GM19240 (cell line): ENCODE results near the gene CHIA.

ENCODE experiments used
- DNase-seq: peaks from one replicate; pipeline ENCODE4 v3.0.0; 2011; ENCODE audit warnings: low spot score; ENCODE audit not compliant: insufficient read length

CHIA gene

DNA sequence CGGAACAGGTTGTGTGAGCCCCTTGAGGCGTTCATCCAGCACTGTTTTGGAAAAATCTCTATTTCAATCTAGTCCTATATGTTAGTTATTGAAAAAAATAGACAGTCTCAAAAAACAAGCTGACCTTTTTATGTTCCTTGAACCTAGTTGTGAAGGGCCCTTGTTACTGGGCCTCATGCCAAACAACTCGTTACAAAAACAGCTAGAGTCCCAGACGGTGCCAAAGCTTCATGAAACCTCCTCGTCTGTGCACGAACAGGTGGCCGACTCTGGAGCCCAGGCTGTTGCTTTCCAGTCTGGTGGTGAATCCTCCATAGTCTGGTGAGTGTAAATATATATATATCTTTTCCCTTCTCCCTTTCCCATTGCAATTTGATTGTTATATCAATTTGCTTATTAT, at the start of gene CHIA:
Gene CHIA (plus strand): TSS at position 222 of the 400 bp plus-strand sequence. CDS start 19,617 bp downstream, outside the sequence.
- no peak for DNase-seq

DNA sequence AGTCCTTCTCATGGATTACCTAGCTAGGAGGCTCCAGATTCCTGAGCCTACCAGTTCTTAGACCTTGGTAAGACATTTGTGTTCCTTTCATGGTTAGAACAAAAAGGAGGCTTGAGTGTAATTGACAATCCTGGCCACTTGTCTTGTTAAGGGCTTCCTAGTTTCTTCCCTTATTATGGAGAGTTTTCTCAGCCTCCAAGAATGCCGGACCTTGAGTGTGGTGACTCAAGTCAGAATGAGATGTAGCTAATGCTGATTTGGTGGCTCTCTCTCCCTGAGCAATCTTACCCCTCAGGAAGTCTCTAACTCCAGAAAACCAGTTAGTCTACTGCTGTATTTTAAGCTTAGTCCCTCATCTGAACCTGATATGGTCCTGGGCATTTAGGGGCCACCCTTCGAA, 48.9 kb upstream of the CHIA start:
- DNase-seq, result no peak

DNA sequence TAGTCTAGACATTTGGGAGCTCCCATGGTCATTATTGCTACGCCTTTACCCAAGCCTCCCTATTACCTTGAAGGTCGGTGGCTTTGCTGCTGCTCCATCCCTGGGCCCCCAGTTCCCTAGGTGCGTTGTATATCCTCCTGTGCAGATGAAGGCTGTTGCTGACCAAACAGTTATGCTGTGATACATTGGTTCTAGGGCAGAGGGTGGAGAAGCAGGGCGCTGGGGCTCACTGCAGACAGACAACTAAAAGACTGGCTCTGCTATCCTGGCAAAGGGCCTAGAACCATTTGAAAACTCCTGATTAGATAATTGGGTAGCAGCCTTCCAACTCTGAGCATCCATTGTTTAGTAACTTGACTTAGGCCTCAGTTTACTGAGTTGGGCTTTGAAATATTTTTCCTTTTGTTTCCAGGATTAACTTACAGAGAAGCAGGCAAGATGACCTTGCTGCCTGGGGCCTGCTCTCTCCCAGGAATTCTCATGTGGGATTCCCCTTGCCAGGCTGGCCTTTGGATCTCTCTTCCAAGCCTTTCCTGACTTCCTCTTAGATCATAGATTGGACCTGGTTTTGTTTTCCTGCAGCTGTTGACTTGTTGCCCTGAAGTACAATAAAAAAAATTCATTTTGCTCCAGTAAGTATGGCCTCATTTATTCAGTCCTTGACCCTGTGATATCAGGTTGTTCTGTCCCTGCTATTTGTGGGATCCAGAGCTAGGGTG, 47.7 kb upstream of the CHIA start:
- no peak for DNase-seq

DNA sequence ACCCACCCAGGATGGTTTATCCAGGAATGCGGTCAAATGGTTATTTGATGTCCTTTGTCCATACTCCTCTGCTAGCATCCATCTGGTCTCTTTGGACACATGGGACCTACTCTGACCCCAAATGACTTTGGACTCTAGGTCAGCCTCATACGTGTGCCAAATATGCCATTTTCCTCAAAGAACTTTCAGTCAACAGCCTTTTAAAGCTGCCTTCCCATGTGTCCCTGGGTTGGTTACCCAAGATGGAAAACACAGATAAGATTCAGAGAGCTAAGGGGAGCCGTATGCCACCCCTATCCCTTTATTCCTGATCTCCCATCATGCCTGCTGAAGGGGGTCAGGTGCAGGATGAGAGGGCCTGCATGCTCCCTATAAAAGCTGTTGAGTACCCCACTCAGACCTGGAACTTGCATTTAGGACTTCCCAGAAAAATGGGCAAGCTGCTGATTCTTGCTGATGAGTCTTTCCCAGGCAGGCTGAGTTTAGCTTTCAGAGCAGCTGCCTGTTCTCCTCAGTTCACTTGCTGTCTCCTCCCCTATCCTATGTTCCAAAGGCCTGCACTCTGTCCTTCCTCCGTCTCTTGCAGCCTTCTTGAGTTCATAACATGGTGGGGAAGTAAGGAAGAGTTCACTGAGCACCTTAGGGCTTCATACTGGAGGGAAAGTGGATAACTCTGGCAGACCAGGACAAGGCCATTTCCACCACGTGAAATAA, 43.4 kb upstream of the CHIA start:
- DNase-seq, result no peak

DNA sequence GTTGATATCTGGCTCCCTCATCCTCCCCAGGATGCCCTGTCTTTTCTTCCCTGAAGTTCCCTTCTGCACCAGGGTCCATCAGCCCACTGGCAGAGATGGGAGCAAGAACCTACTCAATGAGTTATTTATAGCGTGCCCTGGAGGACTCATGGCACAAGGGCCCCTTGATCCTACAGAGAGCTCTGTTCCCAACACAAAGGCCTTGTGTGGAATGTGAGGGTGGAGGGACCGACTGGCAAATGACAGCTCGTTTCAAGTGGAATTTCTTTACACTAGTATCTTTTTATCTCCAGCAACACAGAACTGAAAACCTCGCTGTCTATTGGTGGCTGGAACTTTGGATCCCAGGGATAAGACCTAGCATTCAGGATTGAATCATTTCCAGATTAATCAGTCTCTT, 40.7 kb upstream of the CHIA start:
- no peak for DNase-seq

DNA sequence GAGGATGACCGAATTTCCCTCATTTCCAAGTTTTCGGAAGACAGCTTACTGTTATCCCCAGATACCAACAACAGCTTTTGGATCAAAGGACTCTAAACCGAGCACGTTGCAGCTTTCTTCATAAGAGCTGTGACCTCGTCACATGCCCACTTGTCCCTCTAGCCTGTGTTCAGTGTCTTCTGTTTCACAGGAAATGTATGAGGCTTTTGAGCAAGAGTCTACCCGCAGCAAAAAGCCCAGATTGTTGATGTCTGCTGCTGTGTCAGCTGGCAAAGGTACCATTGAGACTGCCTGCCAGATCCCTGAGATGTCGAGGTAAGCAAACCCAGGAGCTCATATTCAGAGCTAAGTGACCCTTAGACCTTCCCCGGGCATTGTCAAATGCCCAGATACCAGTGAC, 39.1 kb upstream of the CHIA start:
- no peak for DNase-seq

DNA sequence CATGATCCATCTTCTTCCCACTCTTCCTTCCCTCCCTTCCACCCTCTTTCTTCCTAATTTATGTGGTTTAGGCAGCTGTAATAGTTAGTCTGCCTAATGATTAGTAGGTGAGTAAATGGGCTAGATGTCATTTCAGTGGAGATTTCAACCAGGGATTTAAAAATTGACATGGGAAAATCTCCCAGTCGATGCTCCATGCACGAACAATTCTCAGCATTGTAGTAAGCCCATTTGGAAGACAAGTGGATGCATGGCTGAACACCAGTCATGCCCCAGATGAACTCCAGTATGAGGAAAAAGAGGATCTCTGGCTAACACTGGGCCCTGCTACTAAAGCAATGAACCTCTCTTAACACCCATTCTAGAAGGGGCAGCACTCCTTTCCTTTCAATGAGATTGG, 37.9 kb upstream of the CHIA start:
- no peak for DNase-seq

DNA sequence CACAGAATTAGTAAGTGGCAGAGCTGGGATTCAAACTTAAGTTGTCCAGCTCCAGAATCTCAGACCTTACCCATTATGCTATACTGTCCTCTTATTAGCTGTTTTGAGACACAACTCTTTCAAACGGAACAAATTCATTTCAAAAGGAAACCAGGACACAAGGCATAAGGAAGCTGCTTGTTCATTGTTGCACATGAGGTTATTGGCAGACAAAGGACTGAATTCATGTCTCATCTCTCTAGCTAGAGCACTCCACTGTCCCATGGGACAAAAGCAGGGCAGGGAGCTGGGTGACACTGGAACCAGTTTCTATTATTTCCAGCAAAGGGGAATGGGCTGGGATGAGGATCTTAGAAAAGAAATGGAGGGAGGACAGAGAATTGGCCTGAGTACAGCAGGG, 36.8 kb upstream of the CHIA start:
- DNase-seq, result no peak

DNA sequence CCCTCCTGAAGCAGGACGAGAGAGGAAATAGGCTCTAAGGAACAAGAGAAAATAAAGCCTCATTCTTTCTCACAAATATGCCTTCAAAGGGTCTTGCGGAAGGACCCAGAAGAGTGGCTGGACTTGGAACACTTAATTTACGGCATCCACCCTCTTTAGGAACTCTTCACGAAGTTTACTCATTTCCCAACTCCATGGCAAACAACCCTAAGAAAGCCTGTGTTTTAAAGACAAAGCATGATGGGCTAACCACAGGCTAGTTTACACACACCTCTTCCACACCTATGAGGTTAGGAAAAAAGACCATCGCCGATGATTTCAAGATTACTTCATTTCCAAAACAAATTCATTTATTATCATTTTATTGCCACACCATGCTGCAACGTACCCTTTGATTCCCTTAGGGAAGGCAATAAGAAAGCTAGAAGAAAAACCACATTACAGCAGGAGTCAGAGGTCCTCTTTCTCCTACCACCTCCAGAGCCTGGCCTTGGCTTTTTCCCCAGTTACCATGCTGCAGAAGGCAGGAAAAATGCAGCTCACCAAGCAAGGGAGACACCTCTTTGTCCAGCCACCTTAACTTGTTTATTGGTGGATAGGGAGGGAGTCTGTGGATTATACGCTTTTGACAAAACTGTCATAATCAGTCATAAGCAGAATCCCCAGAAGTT, 33.5 kb upstream of the CHIA start:
- no peak for DNase-seq

DNA sequence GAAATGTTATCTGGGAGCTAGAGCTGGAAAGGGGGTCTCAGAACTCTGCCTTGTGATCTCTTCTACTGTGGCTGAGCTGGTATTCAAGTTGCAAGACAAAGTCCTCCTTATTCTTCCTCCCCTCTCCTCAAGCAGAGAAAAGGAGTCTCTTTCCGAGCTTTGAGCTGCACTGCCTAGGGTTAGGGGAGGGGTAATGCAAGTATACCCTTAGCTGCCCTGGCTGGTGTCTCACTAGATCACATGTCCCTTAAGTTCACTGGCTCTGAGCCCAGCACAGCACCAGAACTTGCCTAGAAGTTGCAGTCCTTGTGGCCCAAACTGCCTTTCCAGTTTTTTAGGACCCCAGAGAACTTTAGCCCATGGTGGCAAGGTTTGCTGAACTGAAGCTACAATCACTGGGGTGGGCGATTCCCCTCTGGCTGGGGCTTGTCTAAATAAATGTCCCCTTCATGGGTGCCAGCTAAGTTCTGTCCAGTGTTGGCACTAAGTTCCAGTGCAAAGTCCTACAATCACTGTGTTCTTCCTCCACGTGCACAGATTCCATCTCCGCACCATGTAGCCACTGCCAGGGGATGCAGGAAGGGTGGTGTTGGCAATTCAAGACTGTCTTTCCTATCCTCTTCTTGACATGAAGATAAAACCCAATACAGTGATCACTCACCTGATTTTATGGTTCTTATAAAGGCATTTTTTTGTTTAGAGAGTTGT, 22.7 kb upstream of the CHIA start:
- DNase-seq, result no peak

DNA sequence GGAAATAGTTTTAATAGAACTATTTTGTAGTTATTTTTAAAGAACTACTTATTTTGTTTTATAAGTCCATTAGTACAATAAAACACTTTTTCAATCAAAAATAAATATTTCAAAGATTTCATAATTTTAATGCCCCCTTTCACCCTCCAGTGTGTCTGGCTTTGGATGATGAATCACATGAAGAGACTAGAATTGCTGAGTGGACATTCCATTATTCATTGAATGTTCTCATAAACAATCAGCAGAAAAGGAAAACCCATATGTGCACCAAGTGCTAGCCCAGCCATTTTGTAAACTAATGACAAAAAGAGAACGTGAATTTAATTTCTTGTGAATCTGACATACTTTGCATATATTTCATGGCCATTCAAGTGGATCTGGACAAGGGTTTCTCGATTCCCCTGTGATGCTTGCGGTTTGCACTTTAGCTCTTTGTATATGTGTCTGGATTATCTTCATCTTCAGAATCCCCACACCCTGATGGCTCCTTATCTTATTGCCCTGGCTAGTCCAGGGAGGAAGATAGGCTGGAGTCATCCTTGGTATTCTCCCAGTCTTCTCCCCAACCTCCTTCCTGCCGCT, 20.7 kb upstream of the CHIA start:
- no peak for DNase-seq

DNA sequence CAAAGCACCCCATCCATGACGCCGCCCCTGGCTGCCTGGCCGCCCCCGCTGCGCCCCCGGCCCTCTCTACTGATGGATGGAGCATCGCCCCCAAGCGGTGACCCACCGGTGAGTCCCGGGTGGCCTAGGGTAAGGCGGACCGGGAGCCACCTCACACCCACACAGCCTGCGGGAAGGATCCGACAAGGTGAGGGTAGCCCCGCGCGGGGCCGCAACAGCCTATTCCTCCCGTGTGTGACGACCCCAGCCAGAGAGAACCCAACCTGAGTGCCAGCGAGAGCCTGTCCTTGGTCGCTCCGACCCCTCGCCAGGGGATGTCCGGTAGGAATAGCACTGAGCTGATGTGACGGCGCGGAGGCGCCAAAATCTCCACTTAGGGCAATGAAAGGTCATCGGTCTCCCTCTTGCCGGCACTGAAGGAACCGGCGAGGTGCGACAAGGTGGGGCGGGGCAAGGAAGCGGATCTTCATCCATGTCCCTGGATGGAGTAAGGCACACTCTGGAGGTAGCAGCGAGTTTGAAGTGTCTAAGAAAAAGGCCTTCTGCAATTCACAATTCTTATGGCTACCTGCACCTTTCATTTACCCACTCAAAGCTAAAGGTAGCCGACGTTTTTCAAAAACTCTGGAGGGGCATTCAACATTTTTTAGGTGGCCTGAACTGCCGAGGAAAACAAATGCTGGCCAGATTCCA, 19.7 kb upstream of the CHIA start:
- DNase-seq, result no peak

DNA sequence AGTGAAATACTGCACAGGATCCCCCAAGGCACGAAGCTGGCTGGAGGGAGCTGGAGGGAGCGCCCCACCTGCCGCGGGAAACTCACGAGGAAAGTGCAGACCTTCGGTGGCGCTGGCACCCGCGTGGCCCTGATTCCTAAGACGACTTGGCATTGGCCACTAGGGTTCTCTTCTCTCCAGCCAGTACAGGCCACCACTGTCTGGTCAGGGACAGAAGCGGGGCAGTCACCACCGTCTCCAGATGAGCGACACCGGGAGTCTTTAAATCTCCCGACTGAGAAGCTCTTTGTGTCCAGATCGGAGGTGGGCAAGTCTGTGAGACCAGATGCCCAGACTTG, 19.2 kb upstream of the CHIA start:
- no peak for DNase-seq

DNA sequence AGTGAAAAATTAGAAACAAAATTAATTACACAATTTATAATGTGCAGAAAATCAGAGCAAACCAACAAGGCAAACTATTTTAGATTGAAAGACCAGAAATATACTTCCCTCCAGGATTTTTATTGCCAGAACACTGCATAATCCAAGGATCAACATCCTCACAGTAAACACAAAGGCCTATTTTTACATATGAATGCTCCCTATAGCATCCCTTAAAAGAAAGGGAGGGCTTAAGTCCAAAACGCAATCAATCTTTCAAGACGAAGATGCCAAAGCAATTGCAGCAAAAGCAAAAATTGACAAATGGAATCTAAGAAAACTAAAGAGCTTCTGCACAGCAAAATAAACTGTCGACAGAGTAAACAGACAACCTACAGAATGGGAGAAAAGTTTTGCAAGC, 18.6 kb upstream of the CHIA start:
- no peak for DNase-seq

DNA sequence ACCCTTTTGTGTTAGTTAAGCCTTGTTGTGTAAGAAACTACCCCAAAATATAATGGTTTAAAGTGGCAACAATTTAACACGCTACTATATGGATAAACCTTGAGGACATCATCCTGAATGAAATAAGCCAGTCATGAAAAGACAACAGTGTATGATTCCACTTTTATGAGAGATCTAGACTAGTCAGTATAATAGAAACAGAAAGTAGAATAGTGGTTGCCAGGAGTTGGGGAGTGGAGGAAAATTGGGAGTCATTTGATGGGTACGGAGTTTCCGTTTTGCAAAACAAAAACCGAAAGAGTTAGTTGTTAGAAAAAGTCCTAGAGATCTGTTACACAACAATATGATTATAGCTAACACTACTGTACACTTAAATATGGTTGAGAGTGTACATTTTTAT, 16.0 kb upstream of the CHIA start:
- DNase-seq, result no peak

DNA sequence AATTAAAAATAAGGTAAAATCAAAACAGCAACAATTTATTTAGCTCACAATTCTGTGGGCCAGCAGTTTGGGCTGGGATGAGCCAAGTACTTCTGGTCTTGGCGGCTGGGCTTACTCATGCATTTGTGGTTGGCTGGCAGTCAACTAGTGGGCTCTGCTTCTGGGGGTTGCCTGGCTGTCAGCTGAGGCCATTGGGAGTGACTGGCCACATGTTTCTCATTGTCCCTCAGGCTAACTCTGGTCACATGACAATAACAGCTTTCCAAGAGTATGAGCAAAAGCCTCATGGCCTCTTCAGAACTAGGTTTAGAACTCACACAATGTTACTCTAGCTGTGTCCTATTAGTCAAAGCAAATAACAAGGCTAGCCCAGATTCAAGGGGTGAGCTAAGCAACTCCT, 15.6 kb upstream of the CHIA start:
- no peak for DNase-seq

DNA sequence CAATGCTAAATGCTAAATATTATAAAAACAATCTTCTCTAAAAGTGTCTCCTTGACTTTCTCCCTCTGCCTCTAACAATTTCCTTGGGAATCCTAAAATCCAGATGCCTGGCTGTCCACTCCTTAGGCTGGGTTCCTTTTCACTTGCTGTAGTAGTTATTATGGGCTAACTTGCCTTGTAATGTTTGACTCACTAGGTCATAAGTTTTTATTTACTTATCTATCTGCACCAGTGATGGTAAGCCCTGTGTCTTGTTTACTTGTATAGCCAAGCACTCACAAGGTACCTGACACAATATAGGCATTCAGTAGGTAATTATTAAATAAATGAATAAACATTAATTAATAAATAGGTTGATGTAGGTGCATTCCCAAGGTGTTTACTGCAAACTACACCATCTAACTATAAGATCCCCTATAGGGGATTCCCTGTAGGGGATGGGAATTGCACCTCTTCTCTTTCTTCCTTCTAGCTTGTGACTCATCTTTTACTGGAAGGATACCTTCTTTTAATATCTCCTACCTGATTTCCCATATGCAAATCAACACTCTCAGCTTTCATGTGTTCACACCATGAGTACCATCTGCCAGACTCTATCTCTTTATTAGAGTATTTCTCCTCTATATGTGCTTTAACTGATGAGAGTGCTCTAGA, 14.7 kb upstream of the CHIA start:
- no peak for DNase-seq

DNA sequence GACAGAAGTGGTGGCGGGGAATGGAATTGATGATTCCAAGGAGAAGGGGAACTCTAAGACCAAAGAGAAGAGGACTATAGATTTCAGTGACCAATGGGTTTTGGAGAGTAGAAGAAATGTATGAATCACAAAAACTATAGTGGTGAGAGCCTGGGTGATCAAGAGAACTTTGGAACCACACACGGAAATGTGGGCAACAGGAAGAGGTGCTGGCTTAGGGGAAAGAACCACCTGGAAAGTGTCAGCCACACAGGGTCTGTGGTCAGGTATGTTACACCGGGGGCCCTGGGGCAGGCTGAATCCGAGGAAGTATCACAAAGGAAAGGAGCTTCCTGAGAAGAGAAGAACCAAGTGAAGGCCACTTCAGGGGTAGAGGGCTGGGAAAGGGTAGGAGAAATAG, 11.5 kb upstream of the CHIA start:
- DNase-seq, result no peak

DNA sequence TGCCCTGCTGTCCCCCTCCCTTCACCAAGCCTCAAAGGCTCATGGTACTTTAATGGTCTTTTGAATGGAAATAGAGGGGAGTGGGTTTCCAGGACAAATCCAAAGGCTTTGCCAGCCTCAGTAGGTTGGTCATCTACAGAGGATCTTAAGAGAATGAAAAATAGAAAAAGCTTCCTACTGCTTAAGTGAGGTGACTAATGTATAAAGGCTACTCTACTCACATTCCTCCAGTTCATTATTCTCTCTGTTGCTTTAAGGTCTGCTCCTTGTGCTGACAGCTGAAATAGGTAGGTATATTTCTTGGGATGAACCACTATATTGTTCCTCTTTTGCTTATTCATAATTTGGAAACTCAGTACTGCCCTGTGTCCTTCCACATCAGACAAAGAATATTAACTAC, 10.4 kb upstream of the CHIA start:
- DNase-seq, result no peak

DNA sequence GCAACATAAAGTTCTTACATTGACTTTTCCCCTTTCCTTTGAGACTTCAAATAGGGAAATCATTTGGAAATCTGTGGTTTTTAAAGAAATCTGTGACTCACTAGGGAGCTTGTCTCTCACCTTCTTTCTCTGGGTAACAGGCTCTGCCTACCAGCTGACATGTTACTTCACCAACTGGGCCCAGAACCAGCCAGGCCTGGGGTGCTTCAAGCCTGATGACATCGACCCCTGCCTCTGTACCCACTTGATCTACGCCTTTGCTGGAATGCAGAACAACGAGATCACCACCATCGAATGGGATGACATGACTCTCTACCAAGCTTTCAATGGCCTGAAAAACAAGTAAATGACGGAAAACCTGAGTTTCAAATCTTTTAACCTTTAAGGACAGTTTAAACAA, 9.2 kb upstream of the CHIA start:
- DNase-seq, result no peak

DNA sequence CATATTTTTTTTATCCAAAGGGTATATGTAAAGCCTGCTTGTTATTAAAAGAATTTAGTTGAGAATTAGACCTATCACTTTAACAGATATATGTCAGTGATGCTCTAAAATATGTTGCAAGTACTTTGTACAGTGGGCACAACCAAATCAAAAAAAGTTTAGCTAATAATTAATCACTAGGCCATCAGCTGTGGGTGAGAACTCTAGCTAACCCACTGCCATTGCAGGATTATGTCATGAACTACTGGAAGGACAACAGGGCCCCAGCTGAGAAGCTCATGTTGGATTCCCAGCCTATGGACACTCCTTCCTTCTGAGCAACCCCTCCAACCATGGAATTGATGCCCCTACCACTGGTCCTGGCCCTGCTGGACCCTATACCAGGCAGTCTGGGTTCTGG, 6.8 kb upstream of the CHIA start:
- DNase-seq, result no peak
